ENCODE results near the gene ARHGAP10.

ARHGAP10 gene

DNA sequence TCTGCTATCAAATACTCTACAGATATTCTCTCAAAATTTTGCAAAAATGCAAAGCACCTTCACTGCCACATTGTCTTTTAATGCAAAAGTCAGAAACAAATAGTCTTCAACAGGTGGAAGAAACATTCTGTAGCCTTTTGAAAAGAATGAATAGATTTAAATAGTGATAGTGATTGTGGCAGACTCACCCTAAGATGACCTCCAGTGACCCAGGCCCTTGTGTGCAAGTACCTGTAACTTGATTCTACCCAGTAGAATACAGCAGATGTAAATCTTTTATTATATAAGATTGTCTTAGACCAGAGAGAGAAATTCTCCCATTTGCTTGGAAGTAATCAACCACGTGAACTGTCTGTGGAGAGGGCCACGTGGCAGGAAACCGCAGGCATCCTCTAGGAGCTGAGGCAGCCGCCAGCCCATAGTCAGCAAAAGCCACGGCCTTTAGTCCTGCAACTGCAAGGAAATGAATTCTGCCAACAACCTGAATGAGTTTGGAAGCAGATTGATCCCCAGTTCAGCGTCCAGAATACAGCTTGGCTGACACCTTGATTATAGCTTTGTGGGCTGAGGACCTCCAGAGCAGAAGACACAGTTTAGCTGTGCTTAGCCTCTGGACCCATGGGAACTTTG is 272.5 kb downstream of the ARHGAP10 start:
- peak; percentile 64 for DNase-seq

DNA sequence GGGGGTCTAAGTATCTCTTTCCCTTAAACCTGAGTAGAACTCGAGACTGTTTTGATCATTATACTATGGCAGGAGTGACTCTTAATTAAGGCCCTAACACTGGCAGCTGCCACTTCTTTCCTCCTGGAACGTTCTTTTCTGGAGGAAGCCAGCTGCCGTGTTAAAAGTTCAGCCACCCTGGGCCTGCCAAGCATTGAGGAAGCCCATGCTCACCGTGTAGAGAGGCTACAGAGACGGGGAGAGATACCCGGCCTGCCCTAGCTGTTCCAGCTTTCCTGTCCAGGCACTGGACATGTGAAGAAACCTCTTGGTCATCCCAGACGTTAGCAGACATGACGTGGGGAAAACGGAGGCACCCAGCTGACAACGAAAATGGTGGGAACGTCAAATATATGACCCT is 274.1 kb downstream of the ARHGAP10 start:
- no peak for DNase-seq

DNA sequence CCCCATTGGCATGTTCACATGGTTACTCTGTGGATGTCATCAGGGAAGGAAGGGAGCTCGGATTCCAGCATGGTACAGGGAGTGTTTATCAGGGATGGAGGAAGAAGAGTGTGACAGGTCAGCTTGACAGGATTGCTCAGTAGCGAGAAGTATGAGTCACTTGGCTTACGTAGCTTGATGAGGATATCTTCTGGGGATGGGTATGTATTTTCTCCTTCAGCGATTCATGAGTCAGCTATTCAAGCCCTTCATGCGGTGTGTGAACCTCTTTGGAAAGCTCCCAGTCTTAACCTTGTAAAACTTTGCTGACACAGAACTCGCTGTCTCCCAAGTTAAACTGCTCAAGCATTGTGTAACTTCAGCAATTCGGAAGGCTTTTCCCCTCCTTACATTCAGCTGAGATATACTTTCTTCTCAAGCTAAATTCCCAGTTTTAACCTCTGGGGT is 275.4 kb downstream of the ARHGAP10 start:
- DNase-seq: no peak

DNA sequence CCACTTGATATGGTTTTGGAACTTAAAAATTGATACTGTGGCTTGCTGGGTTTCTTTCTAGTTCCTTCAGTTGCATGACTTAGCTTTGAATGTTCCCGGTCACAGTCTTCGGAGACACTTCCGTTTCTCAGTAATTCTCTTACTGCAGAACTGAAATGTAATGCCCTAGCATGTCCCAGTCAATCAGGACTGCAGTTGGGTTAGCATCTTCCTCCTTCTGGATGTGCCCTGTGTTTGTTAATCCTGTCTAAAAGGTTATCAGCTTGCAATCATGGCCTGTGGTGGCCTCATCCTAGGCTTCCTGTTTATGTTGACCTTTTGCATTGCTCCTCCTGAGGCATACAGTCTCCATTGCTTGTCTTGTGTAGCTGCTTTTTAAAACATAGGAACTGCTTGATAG is 275.9 kb downstream of the ARHGAP10 start:
- no peak for DNase-seq

DNA sequence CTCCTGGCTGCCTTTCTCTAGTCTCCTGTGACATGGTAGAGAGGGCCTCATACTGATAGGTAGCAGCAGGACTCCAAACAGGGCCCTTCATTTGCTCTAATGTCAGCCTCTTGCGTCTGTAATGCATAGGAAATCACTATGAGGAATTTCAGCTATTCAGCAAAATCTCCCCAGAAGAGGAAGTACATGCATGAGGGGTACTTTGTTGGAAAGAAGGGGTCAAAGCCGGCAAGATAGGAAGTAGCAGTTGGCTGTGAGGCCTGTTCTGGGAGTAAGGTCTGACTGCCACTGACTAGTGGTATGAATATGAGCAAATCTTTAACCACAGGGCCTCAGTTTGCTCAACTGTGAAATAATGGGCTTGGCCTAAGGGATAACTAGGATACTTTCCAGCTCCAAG is 283.2 kb downstream of the ARHGAP10 start:
- no peak for DNase-seq

DNA sequence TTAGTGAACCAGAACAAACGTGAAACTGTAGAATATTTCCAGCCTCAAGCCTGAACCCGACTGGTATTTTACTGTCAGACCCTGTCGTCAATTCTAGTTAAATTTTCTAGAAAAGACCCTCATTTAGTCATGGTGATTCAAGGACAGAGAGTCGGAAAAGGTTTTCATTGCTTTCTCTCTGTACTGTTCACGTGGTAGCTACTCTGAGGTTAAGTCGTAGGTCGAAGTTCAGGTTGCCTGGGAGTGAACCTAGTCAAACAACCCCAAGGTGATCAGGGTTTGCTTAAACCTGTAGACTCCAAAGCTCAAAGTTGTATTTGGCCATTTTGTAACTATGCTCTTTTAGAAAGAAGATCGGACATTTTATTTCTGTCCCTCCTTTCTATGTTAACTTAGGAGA is 283.6 kb downstream of the ARHGAP10 start:
- no peak for DNase-seq

DNA sequence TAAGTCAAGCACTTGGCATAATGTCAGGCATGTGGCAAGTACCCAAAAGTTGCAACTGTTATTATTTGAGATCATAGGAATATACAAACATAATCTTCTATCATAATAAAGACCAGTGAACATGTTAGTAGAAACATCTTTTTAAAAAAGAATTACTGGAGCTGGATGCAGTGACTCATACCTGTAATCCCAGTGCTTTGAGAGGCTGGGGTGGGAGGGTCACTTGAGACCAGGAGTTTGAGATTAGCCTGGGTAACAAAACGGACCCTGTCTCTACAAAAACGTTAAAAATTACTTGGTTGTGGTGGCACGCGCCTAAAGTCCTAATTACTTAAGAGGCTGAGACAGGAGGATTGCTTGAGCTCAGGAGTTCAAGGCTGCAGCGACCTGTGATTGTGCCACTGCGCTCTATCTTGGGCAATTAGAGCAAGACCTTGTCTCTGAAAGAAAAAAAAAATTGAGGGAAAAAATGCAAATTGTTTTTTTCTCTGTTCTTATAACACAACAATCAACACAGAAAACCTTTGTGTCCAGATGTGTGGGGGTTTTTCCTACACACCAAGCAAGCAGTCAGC is 284.3 kb downstream of the ARHGAP10 start:
- DNase-seq: no peak

DNA sequence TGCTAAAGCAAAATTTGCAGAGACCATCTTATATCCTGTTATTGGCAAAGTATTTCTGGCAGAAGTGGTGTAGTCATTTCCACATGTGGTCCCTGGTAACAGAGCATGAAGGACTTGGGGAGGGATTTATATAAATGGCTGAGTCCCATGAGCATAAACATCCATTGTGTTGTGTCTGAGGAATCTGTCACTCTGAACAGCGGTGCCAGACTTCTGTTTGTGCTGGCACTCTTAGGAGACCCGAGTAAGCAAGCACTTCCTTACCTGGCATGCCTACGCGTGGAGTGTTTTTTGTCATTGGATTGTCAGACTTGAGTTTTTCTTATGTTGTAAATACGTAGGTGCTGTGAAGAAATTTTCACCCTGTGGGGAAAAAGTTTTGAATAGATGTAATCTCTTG is 285.9 kb downstream of the ARHGAP10 start:
- DNase-seq: no peak

DNA sequence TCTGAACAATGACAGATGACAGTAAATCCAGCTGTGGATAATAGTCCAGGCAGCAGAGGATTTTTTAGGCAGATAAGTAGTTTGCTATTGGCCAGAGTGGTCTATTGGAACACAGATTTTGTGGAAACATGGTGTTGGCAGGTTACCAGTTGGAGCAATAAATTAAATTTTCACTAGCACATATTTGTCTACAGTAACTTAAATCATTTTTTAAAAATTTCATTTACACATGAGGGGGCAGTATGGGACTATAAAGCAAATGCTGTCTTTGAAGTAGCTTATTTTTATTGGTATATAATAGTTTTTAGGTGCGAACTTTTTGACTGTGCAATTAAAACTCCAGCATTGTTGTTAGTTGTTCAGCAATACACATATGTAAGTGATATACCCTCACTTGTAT is 289.8 kb downstream of the ARHGAP10 start:
- no peak for DNase-seq

DNA sequence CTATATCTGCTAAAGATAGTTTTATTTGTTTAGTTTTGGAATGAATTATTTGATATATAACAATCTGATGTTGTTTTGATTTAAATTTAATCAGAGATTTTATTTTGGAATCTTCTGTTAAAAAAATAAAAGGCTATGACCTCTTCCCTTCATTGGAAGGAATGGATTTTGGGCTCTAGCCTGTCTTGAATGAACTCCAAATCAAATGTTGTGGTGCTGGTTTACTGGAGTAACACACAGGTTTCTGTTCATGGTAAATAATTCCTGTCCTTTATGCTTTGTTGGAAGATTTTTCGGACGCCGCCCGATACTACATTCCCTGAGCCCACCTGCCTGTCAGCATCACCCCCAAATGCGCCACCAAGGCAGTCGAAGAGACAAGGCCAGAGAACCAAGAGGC is 291.1 kb downstream of the ARHGAP10 start:
- DNase-seq: no peak

DNA sequence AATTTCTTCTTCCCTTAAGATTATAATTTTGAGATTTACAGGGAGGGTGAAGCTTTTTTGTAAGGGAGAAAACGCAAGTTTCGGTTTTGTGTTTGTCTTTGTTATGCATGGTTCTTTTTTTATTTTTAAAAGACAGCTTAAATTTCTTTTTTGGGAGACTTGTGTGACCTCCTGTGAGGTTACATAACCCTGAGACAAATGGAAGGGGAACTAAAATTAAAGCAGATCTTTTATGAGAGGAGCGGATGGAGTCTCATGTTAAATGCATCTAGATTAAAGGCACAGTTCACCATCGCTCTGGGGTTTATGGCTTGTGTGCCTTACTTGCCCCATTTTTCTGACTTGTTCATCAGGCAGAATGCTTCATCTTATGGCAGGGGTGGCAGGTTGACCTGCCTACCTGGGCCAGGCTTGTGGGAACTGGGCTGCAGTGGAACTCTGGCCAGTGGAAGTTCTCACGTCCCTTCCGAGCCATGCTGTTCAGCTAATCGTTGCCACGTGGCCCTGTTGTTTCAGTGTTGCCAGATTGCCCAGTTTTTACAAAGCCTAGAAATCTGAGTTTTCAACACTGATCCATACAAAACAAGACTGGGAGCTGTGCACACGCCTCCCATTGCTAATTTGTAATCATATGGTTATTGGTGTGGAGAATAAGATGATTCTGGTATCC is 291.8 kb downstream of the ARHGAP10 start:
- DNase-seq: no peak

DNA sequence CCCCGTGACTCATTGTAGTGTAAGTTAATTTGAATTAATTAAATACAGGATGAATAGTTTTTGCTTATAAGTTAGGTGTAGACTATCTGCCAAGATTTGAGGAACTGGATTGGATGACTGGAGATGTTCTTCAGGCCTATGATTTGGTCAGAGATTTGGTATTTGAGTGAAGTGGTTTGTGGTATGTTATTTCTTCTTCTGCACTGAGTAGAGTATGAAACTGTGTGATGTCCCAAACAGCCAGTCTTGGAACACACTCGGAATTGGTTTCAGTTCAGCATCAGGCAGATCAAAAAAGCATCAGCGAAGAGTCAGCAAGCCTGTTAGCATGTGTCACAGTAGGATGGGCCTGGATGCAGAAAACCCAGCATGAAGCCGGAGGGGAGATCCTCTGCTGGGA is 294.1 kb downstream of the ARHGAP10 start:
- no peak for DNase-seq

DNA sequence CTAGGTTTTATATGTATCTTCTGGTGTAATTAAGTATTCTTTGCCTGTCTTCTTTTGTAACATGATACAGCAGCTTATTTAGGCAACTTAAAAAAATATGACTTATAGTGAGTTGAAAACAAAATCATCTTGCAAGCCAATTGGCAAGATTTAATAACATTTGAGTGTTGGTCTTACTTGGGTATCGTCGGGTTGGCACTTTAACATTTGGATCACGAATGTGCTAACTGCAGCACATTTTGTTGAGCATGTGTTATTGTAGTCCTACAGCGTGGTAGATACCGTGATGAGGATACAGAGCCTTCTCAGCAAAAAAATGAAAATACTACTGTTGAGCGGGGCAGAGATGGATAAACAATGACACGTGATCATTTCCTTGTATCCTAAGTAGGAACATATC is 295.3 kb downstream of the ARHGAP10 start:
- no peak for DNase-seq

DNA sequence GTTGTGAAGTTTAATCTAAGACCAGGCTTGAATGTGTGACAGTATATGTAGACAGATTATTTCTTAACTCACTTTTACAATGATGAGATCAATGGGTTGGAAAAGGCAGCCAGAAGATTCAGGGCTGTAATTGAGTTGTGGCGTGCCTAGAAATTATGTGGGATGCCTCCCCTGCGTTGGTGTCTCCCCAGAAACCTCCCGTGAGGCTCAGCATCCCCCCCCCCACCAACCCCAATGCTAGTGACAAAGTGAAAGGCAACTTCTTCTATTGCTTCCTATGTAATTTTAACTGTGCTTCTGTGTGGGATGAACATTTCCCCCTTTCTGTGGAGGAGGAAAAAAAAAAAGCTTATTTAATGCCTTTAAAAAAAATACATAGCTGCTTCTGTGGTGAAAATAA is 297.9 kb downstream of the ARHGAP10 start:
- no peak for DNase-seq

DNA sequence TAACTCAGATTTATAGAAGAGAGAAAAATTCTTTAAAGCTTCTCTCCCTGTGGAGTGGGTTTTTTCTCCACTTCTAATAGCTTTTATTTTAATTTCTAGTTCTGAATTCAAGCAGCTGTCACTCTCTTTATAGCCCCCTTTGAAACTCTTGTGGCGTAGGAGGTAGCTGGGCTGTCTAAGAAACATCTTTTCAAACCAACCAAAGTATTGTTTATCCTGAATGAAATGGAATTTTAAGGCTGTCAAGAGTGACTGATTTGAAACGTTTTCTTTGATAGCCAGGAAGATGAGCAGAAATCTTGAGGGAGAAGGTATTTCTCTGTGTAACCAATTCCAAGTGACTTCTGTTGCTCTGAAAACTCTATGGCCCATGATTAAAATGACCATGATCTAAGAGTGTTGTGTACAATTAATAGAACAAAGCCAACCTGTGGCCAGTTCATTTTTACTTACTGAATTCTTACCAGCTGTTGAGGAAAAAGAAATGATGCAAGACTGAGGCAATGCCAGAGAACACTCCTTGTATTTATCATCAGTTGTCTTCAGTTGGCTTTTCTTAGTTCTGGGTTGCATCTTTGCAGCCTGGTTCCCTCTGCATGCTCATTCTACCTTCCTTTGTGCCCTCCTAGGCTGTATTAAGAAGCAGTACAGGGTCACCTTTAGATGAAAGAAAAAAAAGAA is 298.4 kb downstream of the ARHGAP10 start:
- no peak for DNase-seq

DNA sequence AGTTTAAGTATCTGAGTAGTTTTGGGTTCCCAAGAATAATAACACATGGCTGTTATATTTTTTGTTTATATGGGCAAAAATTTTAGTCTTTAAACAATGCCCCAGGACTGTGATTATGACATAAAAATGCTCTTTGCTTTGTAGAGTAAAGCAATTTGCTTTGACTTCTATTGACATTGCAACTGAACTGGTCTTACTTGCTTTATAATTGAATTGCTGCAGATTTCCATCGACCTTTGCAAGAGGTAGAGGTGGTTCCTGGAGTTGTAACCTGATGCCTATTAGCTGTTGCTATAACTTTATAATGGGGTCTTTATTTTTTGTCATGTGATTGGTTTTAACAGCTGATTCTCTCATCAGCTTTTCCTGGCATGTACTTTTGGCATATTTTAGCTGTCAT is 302.9 kb downstream of the ARHGAP10 start:
- no peak for DNase-seq

DNA sequence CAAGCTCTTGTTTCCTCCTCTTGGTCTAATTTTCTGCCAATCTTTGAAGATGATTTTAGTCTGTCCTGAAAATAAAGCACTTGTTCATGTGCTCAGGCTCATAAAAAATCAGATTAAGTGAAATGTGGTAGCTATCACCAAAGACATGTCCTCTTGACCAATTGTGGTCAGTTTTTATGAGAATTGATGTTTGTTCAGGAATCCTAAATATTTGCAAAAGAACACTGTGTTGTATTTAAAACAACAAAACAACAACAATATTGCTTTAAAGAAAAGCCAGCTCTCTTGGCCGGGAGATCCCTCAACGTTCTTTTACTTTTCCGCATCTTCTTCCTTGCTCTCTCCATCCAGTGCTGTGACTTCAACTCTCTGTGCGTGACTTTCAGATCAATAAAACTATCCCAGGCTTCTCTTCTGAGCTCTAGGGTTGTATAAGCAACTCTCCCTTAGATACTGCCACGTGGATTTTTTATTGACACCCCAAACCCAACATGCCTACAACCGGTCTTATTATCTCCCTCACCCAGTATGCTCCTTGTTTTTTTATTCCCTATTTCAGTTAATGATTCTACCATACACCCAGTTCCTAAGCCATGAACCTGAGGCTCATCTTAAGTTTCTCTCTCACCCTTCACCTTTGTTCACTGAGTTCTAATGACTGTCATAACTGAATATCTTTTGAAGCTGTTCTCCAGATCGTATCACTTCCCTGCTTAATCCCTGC is 309.9 kb downstream of the ARHGAP10 start:
- DNase-seq: no peak

DNA sequence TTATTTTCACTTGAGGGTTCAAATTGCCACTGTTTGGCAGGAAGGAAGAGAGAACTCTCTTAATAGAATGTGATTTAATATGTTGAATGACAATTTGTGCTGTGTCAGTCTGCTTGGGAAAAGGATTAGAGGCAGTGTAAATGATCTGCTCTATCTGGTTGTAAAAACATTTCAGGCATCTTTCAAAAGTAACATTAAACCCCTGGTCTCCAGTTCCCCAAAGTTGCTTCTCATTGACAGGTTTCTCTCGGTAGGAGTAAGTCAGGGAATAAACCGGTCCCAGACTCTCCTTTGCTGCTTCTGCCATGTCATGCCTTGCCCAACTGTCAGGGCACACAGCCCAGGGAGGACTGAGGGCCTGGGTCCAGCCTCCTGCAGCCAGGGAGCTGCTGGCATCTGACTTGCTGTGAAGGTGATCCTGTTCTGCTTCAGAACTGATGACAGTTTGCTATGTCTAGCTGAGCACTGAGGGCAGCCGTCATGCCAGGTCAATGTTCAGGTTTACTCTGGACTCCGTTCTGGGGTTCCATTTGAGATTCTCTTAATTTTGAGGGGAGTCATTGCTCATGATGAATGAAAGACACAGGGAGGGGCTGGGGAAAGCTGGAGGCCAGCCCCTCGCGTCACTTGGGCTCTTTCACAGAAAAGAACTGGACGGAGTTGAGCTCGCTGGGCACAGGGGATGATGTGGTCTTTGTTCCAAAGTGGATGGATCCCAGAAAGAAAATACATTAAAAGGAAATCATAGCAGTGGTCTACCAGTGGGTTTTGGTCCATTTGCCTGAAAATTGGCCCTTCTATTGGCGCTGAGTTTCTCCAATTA is 312.4 kb downstream of the ARHGAP10 start:
- peak; percentile 56 for DNase-seq

DNA sequence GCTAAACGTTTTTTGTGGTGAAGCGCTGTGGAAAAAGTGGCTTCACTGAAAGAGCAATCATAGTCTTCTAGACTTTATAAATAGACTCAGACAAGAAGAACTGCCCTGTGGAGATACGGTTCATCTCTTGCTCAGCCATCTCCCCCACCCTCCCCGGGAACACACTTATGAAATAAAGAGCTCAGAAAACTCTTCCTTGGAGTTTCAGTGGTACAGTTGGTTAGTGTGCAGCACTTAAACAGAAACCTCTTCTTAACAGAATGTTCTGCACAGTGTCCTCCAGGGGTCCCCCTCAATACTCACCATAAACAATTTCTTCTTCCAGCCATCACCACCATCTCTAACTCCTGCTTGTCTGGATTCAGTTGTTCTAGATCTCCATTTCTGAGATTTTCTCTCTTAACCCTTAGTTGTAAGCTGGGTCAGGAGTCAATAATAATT is 313.0 kb downstream of the ARHGAP10 start:
- no peak for DNase-seq

DNA sequence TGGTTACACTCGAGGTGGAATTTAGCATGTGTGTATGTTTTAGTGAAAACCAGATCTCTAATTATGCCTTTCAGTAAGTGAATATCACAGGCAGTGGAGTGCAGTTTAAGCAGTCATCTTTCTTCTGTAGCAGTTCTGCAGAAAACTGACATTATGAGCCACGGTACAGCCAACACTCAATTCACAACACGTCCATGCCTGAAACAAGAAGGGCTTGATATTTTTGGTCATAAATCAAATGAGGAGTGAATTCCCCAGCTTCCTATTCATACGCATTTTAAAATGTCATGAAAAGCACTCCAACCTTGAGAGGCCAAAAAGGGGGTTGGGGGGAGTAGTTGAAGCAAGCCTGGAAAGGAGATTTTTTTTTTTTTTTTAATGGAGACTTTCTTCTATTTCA is 316.7 kb downstream of the ARHGAP10 start:
- no peak for DNase-seq

DNA sequence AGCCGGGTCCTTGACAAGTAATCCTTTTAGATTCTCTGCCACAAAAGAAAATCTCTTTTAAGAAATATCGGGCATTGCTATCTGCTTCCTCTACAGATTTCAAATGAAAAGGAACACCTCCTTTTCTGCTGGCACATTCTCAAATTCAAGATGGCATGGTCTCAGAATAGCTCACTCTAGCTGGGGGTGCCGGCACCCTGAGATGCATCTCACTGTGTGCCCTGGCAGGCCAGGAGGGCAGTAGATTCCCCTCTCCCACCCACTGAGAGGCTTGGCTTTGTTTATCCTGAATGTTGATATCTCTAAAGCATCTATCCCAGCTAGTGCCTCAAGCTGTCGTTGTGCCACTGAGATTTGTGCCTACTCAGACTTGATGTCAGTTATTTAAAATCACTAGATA is 319.5 kb downstream of the ARHGAP10 start:
- no peak for DNase-seq

DNA sequence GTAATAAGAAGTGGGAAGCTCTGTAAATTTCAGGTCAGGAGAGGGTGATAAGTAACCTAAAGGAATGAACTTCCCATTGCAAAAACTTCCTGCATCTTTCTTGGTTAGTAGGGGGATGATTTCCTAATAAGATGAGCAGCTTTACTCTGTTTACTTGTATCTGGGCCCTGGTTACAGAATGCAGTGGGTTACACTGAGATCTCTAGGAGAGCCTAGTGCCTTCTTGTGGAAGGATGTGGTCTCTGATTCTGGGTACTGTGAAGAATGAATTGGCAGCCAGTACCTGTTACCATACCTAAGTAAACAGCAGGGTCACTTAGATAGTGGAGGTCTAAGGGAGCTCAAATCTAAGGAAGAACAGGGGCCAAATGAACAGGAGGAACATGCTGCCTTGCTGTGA is 320.6 kb downstream of the ARHGAP10 start:
- no peak for DNase-seq

Measured in left hindlimb (tissue), 1 donor.